H9 (cell line): Measurements from ENCODE around the gene TMEM63C. TPM values are rescaled to one million over a fixed set of nuclear protein-coding genes. Genes with fewer than 3 reads are reported as not detected.
A peak's percentile ranks its signal among the peaks of the same experiment; 100 is the strongest.

Source experiments
- DNase-seq: peaks from one replicate; pipeline ENCODE4 v3.0.0-alpha.2; 2017
- H2AFZ ChIP-seq: one replicate; pipeline ENCODE4 v1.6.1; 2013; ENCODE audit warnings: mild to moderate bottlenecking, low read length, control low read depth, moderate library complexity
- H2AK5ac ChIP-seq: 2 replicates; pipeline ENCODE4 v1.6.1; 2013; ENCODE audit warnings: low read length, control low read depth, mixed read lengths; ENCODE audit not compliant: insufficient read length
- H2BK120ac ChIP-seq: one replicate; pipeline ENCODE4 v1.6.1; 2013; ENCODE audit warnings: low read depth, mild to moderate bottlenecking, low read length, control low read depth, inconsistent platforms; ENCODE audit not compliant: poor library complexity, severe bottlenecking
- H2BK12ac ChIP-seq: 2 replicates; pipeline ENCODE4 v1.6.1; 2013; ENCODE audit warnings: low read length, control low read depth, mixed read lengths, low read depth; ENCODE audit not compliant: insufficient read length
- H2BK15ac ChIP-seq: 2 replicates; pipeline ENCODE4 v1.6.1; 2013; ENCODE audit warnings: low read depth, low read length, control low read depth
- H2BK20ac ChIP-seq: one replicate; pipeline ENCODE4 v1.6.1; 2013; ENCODE audit warnings: low read depth, mild to moderate bottlenecking, low read length, control low read depth, inconsistent platforms; ENCODE audit not compliant: poor library complexity, severe bottlenecking
- H2BK5ac ChIP-seq: 2 replicates; pipeline ENCODE4 v1.6.1; 2013; ENCODE audit warnings: low read length, control low read depth, mixed read lengths; ENCODE audit not compliant: insufficient read length
- H3K14ac ChIP-seq: 2 replicates; pipeline ENCODE4 v1.6.1; 2013; ENCODE audit warnings: low read length, control low read depth; ENCODE audit not compliant: insufficient read depth
- H3K18ac ChIP-seq: 2 replicates; pipeline ENCODE4 v1.6.1; 2013; ENCODE audit warnings: low read depth, mild to moderate bottlenecking, mixed read lengths, low read length, control low read depth; ENCODE audit not compliant: insufficient read length
- H3K23ac ChIP-seq: 2 replicates; pipeline ENCODE4 v1.6.1; 2013; ENCODE audit warnings: low read length, control low read depth, mixed read lengths, low read depth; ENCODE audit not compliant: insufficient read length
- H3K23me2 ChIP-seq: 2 replicates; pipeline ENCODE4 v1.6.1; 2013; ENCODE audit warnings: low read depth, mild to moderate bottlenecking, mixed read lengths, low read length, control low read depth; ENCODE audit not compliant: insufficient read length, poor library complexity, severe bottlenecking
- H3K27ac ChIP-seq: 2 replicates; pipeline ENCODE4 v1.5.1; 2013; ENCODE audit warnings: low read length, control low read depth, mixed read lengths, low read depth; ENCODE audit not compliant: insufficient read length
- H3K27me3 ChIP-seq: 2 replicates; pipeline ENCODE4 v1.6.1; 2013; ENCODE audit warnings: low read length, control low read depth, inconsistent platforms; ENCODE audit not compliant: insufficient read depth
- H3K4ac ChIP-seq: 2 replicates; pipeline ENCODE4 v1.6.1; 2013; ENCODE audit warnings: low read depth, mild to moderate bottlenecking, control low read depth, inconsistent platforms, low read length, moderate library complexity
- H3K4me1 ChIP-seq: 2 replicates; pipeline ENCODE4 v1.6.1; 2013; ENCODE audit warnings: low read length, control low read depth, inconsistent platforms; ENCODE audit not compliant: insufficient read depth
- H3K4me2 ChIP-seq: 2 replicates; pipeline ENCODE4 v1.6.1; 2013; ENCODE audit warnings: low read length, control low read depth, mixed read lengths; ENCODE audit not compliant: insufficient read length, insufficient read depth
- H3K56ac ChIP-seq: 2 replicates; pipeline ENCODE4 v1.6.1; 2013; ENCODE audit warnings: low read depth, mild to moderate bottlenecking, mixed read lengths, low read length, control low read depth; ENCODE audit not compliant: insufficient read length
- H3K79me1 ChIP-seq: 2 replicates; pipeline ENCODE4 v1.6.1; 2013; ENCODE audit warnings: low read depth, mild to moderate bottlenecking, moderate library complexity, low read length, control low read depth, inconsistent platforms; ENCODE audit not compliant: insufficient read depth, poor library complexity, severe bottlenecking
- H3K79me2 ChIP-seq: 2 replicates; pipeline ENCODE4 v1.6.1; 2013; ENCODE audit warnings: low read length, control low read depth, inconsistent platforms; ENCODE audit not compliant: insufficient read depth
- H3K9ac ChIP-seq: 2 replicates; pipeline ENCODE4 v1.6.1; 2013; ENCODE audit warnings: low read length, control low read depth, mixed read lengths; ENCODE audit not compliant: insufficient read length; ENCODE audit errors: extremely low read depth
- H3K9me3 ChIP-seq: one replicate; pipeline ENCODE4 v1.6.1; 2013; ENCODE audit warnings: low read depth, low read length, inconsistent platforms; ENCODE audit not compliant: control insufficient read depth
- H3T11ph ChIP-seq: one replicate; pipeline ENCODE4 v1.6.1; 2013; ENCODE audit warnings: mild to moderate bottlenecking, low read length, control low read depth, inconsistent platforms
- H4K20me1 ChIP-seq: one replicate; pipeline ENCODE4 v1.6.1; 2013; ENCODE audit not compliant: control insufficient read depth, insufficient read length, insufficient read depth
- H4K5ac ChIP-seq: 2 replicates; pipeline ENCODE4 v1.6.1; 2013; ENCODE audit warnings: low read depth, mild to moderate bottlenecking, mixed read lengths, low read length, control low read depth; ENCODE audit not compliant: insufficient read length
- H4K8ac ChIP-seq: replicated peaks from 2 replicates; pipeline ENCODE4 v1.6.1; 2013; ENCODE audit warnings: low read length, control low read depth, mixed read lengths, low read depth; ENCODE audit not compliant: insufficient read length
- H4K91ac ChIP-seq: 2 replicates; pipeline ENCODE4 v1.6.1; 2013; ENCODE audit warnings: low read depth, mild to moderate bottlenecking, moderate library complexity, mixed read lengths, low read length, control low read depth; ENCODE audit not compliant: insufficient read length
- H3K27ac Mint-ChIP-seq, 3 experiments: 2 replicates in 2 of 3; 3 replicates in 1 of 3; pipeline ENCODE4 v1.8.0; 2020 to 2021; ENCODE audit warnings: mixed read lengths in 3 of 3, mild to moderate bottlenecking in 1 of 3, moderate library complexity in 1 of 3
- H3K27me3 Mint-ChIP-seq: 2 replicates; pipeline ENCODE4 v1.8.0; 2021; ENCODE audit warnings: low read depth, mild to moderate bottlenecking, moderate library complexity, mixed read lengths
- H3K36me3 Mint-ChIP-seq, 3 experiments: 2 replicates in 2 of 3; 3 replicates in 1 of 3; pipeline ENCODE4 v1.8.0; 2020 to 2021; ENCODE audit warnings: low read depth in 3 of 3, mixed read lengths in 3 of 3; ENCODE audit not compliant: insufficient read depth in 1 of 3
- H3K4me1 Mint-ChIP-seq, 2 experiments: 2 replicates each; pipeline ENCODE4 v1.8.0; 2020; ENCODE audit warnings: mixed read lengths in 2 of 2
- H3K4me3 Mint-ChIP-seq, 2 experiments: 2 replicates in 1 of 2; 3 replicates in 1 of 2; pipeline ENCODE4 v1.8.0; 2020 to 2021; ENCODE audit warnings: mild to moderate bottlenecking in 2 of 2, mixed read lengths in 2 of 2, moderate library complexity in 1 of 2
- H3K9me3 Mint-ChIP-seq, 2 experiments: 2 replicates in 1 of 2; 3 replicates in 1 of 2; pipeline ENCODE4 v1.8.0; 2020; ENCODE audit warnings: mild to moderate bottlenecking in 2 of 2, mixed read lengths in 2 of 2, moderate library complexity in 1 of 2
- WGBS: extraction: QIAGEN DNeasy Blood & Tissue Kit; methylation state at CpG from one replicate; pipeline ENCODE4 v1.1.7; 2013; ENCODE audit warnings: missing lambda C conversion rate, low lambda C conversion rate, mixed read lengths; ENCODE audit not compliant: insufficient read length; ENCODE audit errors: extremely low coverage; 5-methylcytosine and 5-hydroxymethylcytosine counted together
- total RNA-seq: library from RNA; stranded (reverse); gene quantifications from 2 replicates; pipeline ENCODE4 v1.2.1, GENCODE V29; 2021
- TF ChIP-seq, protein P1 (sequence below): fragments of 200-600 bp; sonication (generic); conservative IDR thresholded peaks from 3 replicates; pipeline ENCODE4 v1.8.0; 2021; ENCODE audit warnings: antibody characterized with exemption, mild to moderate bottlenecking

Gene TMEM63C
- total RNA-seq, 1 experiment from 2014 or later = 2.2 TPM

DNA sequence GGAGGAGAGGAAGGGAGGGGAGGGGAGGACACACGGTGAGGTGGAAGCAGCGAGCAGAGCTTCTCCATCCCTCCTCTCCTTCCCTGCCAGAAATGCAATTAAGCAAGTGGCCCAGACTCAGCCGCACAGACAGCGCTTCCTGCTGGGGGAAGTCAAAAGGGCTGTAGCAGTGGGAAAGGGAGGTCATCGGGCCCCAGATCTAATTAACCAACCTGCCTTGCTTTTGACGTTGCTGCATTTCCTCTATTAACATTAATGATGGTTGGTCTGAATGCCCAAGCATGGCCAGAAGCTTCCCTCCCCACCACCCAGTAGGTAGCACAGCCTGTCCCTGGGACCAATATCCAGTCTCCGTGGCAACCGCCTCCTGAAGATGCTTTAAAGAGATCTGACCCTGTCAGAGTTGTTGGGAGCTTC lies 94.0 kb downstream of the TMEM63C start:
- Histone ChIP-seq H2BK5ac (no peak overlapping the region), H2BK15ac (no peak overlapping the region), H3K27me3 (peaks cover 12% of the 10 kb centered on the region), H3K79me1 (no peaks in the 10 kb centered on the region), H2AK5ac (no peak overlapping the region), H4K91ac (no peak overlapping the region), H3K9me3 (no peaks in the 10 kb centered on the region), H2BK120ac (no peak overlapping the region), H2BK20ac (no peak overlapping the region), H2AFZ (no peak overlapping the region), H3K9ac (no peak overlapping the region), H4K8ac (no peak overlapping the region), H3K4ac (no peak overlapping the region), H3K4me2 (no peak overlapping the region), H3K27ac (no peak overlapping the region), H3K18ac (no peak overlapping the region), H3K23ac (no peak overlapping the region), H4K5ac (no peak overlapping the region), H3K23me2 (peaks cover 7% of the 10 kb centered on the region), H3K79me2 (no peaks in the 10 kb centered on the region), H2BK12ac (no peak overlapping the region), H4K20me1 (no peaks in the 10 kb centered on the region), H3K56ac (no peak overlapping the region), H3K4me1 (no peaks in the 10 kb centered on the region), H3K14ac (no peak overlapping the region), H3T11ph (no peak overlapping the region)
- Mint-ChIP-seq H3K36me3 (peaks cover 5 to 11% (median 9%) of the 10 kb centered on the region in 3 experiments; a peak in 6 of 7 replicates), H3K27ac (no peak overlapping the region), H3K4me3 (no peak overlapping the region), H3K9me3 (peaks cover 0 to 6% of the 10 kb centered on the region in 2 experiments; a peak in 1 of 5 replicates), H3K27me3 (peaks cover 31% of the 10 kb centered on the region), H3K4me1 (peaks cover 4 to 15% of the 10 kb centered on the region in 2 experiments)
- no CpG with 5 or more reads among the region's 8 CpGs for WGBS
- no peak for DNase-seq
- TF ChIP-seq, protein P1, sequence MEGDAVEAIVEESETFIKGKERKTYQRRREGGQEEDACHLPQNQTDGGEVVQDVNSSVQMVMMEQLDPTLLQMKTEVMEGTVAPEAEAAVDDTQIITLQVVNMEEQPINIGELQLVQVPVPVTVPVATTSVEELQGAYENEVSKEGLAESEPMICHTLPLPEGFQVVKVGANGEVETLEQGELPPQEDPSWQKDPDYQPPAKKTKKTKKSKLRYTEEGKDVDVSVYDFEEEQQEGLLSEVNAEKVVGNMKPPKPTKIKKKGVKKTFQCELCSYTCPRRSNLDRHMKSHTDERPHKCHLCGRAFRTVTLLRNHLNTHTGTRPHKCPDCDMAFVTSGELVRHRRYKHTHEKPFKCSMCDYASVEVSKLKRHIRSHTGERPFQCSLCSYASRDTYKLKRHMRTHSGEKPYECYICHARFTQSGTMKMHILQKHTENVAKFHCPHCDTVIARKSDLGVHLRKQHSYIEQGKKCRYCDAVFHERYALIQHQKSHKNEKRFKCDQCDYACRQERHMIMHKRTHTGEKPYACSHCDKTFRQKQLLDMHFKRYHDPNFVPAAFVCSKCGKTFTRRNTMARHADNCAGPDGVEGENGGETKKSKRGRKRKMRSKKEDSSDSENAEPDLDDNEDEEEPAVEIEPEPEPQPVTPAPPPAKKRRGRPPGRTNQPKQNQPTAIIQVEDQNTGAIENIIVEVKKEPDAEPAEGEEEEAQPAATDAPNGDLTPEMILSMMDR = peak; percentile 42
